ENCODE results near the gene MUC21.
"Not testable (repeated sequence)": the region's sequence is repeated elsewhere in the genome, so short reads cannot be mapped to it uniquely, and the experiment has no call there.

DNA sequence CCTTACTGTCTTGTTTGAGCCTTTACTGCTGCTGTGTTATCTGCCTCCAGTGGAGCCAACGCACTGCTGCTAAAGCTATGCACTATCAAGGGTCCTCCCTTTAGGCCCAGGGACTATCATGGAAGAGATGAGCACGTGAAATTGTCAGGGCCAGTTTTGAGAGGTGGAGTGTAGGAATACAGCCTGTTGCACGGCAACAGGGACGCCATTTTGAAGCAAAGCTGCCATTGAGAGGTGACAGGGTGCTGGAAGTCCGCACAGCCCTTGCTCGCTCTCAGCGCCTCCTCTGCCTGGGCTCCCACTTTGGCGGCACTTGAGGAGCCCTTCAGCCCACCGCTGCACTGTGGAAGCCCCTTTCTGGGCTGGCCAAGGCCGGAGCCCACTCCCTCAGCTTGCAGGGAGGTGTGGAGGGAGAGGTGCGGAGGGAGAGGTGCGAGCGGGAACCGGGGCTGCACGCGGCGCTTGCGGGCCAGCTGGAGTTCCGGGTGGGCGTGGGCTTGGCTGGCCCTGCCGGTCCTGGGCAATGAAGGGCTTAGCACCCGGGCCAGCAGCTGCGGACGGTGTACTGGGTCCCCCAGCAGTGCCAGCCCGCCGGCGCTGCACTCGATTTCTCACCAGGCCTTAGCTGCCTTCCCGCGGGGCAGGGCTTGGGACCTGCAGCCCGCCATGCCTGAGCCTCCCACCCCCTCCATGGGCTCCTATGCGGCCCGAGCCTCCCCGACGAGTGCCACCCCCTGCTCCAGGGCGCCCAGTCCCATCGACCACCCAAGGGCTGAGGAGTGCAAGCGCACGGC is 16.7 kb downstream of the MUC21 start:
- TF ChIP-seq, protein P1, sequence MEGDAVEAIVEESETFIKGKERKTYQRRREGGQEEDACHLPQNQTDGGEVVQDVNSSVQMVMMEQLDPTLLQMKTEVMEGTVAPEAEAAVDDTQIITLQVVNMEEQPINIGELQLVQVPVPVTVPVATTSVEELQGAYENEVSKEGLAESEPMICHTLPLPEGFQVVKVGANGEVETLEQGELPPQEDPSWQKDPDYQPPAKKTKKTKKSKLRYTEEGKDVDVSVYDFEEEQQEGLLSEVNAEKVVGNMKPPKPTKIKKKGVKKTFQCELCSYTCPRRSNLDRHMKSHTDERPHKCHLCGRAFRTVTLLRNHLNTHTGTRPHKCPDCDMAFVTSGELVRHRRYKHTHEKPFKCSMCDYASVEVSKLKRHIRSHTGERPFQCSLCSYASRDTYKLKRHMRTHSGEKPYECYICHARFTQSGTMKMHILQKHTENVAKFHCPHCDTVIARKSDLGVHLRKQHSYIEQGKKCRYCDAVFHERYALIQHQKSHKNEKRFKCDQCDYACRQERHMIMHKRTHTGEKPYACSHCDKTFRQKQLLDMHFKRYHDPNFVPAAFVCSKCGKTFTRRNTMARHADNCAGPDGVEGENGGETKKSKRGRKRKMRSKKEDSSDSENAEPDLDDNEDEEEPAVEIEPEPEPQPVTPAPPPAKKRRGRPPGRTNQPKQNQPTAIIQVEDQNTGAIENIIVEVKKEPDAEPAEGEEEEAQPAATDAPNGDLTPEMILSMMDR (IDR thresholded peaks at IDR 0.05; ENCODE audit: low read depth, low read length) = not testable (repeated sequence)
- not testable (repeated sequence) for TF ChIP-seq MYC (IDR thresholded peaks at IDR 0.05; ENCODE audit: low read depth, low read length); POLR2A (IDR thresholded peaks at IDR 0.05; ENCODE audit: extremely low read depth, insufficient read length)
